Measurements from ENCODE around the gene INTU. TPM values are rescaled to one million over a fixed set of nuclear protein-coding genes. Genes with fewer than 3 reads are reported as not detected.
A peak's percentile ranks its signal among the peaks of the same experiment; 100 is the strongest.

Gene INTU
- total RNA-seq, 2 donors from 2014 or later, result 0.12 to 0.60 TPM

DNA sequence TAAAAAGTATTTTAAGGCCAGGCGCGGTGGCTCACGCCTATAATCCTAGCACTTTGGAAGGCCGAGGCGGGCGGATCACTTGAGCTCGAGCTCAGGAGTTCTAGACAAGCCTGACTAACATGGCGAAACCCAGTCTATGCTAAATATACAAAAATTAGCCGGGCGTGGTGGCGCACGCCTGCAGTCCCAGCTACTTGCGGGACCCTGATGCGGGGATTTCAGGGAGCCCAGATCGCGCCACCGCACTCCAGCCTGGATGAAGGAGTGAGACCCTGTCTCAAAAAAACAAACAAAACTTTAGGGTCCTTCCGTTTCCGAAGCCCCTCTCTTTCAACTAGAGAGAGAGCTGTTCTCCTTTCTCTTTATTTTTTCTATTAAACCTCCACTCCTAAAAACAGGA lies 98.6 kb downstream of the INTU start:
- Mint-ChIP-seq H3K4me1 (ENCODE audit: low read depth) (no peaks in the 10 kb centered on the region), H3K4me3 (no peak overlapping the region), H3K27ac (no peak overlapping the region), H3K9me3 (no peaks in the 10 kb centered on the region), H3K27me3 (ENCODE audit: low read depth) (no peaks in the 10 kb centered on the region), H3K36me3 (ENCODE audit: insufficient read depth in 2 of 2) (no peaks in the 10 kb centered on the region)
- DNase-seq (no peak), ATAC-seq (replicated peaks in 1 of 2) (no peak)

DNA sequence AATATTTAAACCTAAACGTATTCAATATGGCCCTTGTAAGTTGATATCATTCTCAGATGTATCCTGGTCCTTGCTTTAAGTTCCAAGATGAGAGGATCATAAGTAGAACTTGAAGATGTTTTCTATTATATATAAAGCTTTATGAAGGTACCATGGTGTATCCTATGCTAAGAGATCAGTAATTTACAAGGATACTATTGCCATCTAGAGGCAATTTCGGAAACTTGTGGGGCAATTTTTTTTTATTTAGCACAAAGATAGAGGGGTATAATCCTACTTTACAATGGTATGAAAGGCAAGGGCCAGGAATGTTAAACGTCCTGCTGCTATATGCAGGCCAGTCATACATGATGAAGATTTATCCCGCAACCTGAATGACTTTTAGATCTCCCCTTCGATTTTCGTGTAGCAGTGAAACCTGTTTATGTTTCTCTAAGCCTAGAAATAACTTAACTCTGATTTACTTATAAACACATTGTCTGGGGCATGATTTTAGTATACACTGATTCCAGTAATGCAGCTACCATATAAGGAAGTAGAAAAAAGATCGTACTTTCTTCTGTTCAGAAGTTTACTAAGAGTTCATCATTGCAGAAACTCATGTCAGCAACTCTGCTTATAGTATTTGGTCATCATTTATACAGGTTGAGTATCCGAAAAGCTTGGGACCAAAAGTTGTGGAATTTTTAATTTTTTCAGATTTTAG lies 100.0 kb downstream of the INTU start:
- peak; percentile 36 to 41 for ATAC-seq (replicated peaks in 1 of 2)
- no peak overlapping the region for H3K27ac Mint-ChIP-seq
- H3K36me3 Mint-ChIP-seq (ENCODE audit: insufficient read depth in 2 of 2), result no peaks in the 10 kb centered on the region
- DNase-seq, result peak in 1 of 2 donors; percentile 2
- H3K4me3 Mint-ChIP-seq, result no peak overlapping the region
- H3K9me3 Mint-ChIP-seq, result no peaks in the 10 kb centered on the region
- peaks cover 9% of the 10 kb centered on the region for H3K27me3 Mint-ChIP-seq (ENCODE audit: low read depth)
- H3K4me1 Mint-ChIP-seq (ENCODE audit: low read depth), result no peaks in the 10 kb centered on the region

DNA sequence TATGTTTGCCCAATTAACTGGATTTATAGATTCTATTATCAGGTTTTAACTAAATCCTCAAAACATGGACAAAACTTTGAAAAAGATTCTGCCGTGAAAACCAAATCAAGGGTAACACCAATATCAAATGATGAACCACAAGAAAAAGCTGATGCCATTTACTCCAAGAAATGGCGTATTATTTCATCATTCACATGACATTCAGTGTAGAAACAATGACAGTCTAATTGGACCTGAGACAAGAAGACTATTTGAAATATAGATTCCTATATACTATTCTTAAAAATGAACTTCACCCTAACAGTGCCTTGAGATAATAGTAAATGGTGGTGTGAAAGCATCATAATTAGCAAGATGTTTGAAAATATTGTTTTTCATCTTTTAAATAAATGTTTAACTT lies 102.2 kb downstream of the INTU start:
- H3K4me3 Mint-ChIP-seq, result no peak overlapping the region
- DNase-seq, result no peak
- H3K27ac Mint-ChIP-seq, result no peak overlapping the region
- no peak for ATAC-seq (replicated peaks in 1 of 2)
- no peaks in the 10 kb centered on the region for H3K4me1 Mint-ChIP-seq (ENCODE audit: low read depth)
- H3K27me3 Mint-ChIP-seq (ENCODE audit: low read depth), result peaks cover 9% of the 10 kb centered on the region
- no peaks in the 10 kb centered on the region for H3K9me3 Mint-ChIP-seq
- H3K36me3 Mint-ChIP-seq (ENCODE audit: insufficient read depth in 2 of 2), result no peaks in the 10 kb centered on the region

DNA sequence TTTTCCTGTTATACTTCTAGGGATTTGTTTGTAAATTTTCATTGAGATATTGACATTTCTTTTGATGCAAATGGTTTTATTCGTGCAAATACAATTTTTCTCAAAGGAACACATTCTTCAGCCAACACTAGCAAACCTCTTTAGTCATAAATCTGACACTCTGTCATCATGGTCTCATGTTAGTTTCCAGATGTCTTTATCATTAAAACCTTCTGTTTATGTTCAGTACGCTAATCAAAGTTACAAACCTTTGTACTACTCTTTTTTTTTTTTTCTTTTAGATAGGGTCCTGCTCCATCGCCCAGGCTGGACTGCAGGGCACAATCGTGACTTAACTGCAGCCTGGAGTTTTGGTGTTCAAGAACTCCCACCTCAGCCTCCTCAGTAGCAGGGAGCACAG lies 104.5 kb downstream of the INTU start:
- no peaks in the 10 kb centered on the region for H3K4me1 Mint-ChIP-seq (ENCODE audit: low read depth)

DNA sequence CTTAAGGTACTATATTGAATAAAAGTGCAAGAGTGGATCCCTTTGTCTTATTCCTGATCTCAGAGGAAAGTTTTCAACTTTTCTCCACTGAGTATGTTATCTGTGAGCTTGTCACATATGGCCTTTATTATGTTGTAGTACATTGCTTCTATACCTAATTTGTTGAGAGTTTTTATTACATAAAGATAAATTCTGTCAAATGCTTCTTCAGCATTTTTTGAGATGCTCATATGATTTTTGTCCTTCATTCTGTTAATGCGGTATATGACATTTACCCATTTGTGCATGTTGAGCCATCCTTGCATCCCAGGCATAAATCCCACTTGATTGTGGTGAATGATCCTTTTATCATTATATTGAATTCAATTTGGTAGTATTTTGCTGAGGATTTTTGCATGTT lies 108.5 kb downstream of the INTU start:
- Mint-ChIP-seq H3K4me3 (no peak overlapping the region), H3K4me1 (ENCODE audit: low read depth) (no peaks in the 10 kb centered on the region), H3K9me3 (peaks cover 0 to 3% of the 10 kb centered on the region in 2 donors), H3K36me3 (ENCODE audit: insufficient read depth in 2 of 2) (peaks cover 0 to 2% of the 10 kb centered on the region in 2 donors), H3K27me3 (ENCODE audit: low read depth) (peaks cover 23% of the 10 kb centered on the region), H3K27ac (no peak overlapping the region)
- DNase-seq (no peak), ATAC-seq (replicated peaks in 1 of 2) (no peak)

More for the DNA sequence above, 104.5 kb downstream of the INTU start:
- Mint-ChIP-seq H3K4me3 (no peak overlapping the region), H3K27ac (no peak overlapping the region), H3K27me3 (ENCODE audit: low read depth) (peaks cover 10% of the 10 kb centered on the region), H3K36me3 (ENCODE audit: insufficient read depth in 2 of 2) (peaks cover 0 to 1% of the 10 kb centered on the region in 2 donors), H3K9me3 (peaks cover 0 to 2% of the 10 kb centered on the region in 2 donors)
- ATAC-seq (replicated peaks in 1 of 2) (no peak), DNase-seq (no peak)

DNA sequence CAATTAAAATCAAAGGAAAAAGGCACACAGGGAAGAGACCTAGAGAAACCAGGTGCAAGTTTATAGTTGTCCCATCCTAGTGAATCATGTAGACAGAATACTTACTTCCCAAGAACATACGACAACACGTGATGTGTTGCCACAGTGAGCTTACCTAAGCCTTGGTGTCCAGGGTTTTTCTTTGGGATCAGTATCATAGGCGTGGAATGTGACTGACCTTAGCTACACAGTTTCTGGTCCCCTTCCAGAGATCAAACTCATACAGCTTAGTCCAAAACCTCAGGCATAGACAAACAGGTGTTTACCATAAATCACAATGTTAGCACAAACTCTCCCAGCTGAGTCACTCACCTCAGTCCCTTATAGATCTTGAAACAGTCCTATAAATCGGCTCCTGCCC lies 115.1 kb downstream of the INTU start:
- H3K4me1 Mint-ChIP-seq (ENCODE audit: low read depth), result no peaks in the 10 kb centered on the region
- ATAC-seq (replicated peaks in 1 of 2), result no peak
- H3K9me3 Mint-ChIP-seq, result peaks cover 1 to 5% of the 10 kb centered on the region in 2 donors
- H3K27me3 Mint-ChIP-seq (ENCODE audit: low read depth), result peaks cover 7% of the 10 kb centered on the region
- peaks cover 0 to 4% of the 10 kb centered on the region in 2 donors for H3K36me3 Mint-ChIP-seq (ENCODE audit: insufficient read depth in 2 of 2)
- no peak for DNase-seq
- H3K27ac Mint-ChIP-seq, result no peak overlapping the region
- H3K4me3 Mint-ChIP-seq, result no peak overlapping the region

DNA sequence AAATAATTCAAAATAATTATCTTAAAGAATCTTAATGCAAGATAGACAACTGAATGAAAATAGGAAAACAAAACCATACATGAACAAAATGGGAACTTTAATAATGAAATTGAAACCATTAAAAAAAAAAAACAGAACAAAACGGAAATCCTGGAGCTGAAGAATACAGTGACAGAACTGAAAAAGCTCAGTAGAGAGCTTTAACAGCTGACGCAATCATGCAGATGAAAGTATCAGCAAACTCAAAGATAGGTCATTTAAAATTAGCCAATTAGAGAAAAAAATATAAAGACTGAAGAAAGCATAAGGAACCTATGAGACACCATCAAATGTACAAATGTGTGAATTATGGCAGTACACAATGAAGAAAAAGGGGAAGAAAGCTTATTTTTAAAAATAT lies 116.2 kb downstream of the INTU start:
- Mint-ChIP-seq H3K27ac (no peak overlapping the region), H3K4me3 (no peak overlapping the region), H3K36me3 (ENCODE audit: insufficient read depth in 2 of 2) (peaks cover 0 to 4% of the 10 kb centered on the region in 2 donors), H3K27me3 (ENCODE audit: low read depth) (peaks cover 7% of the 10 kb centered on the region), H3K4me1 (ENCODE audit: low read depth) (no peaks in the 10 kb centered on the region), H3K9me3 (peaks cover 1 to 5% of the 10 kb centered on the region in 2 donors)
- ATAC-seq (replicated peaks in 1 of 2), result no peak
- DNase-seq, result no peak

DNA sequence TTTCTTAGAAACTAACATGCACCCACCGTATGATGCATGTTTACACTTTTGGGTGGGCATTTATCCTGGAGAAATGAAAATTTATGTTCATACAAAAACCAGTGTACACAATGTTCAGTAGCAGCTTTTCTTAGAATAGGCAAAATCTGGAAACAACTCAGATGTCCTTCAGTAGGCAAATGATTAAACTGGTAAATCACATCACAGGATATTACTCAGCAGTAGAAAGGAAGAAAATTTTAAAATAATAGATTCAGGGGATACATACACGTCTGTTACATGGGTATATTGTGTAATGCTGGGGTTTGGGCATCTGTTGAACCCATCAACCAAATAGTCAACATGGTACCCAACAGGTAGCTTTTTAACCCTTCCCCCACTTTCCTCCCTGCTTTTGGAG lies 124.1 kb downstream of the INTU start:
- no peak overlapping the region for H3K27ac Mint-ChIP-seq
- no peak overlapping the region for H3K4me3 Mint-ChIP-seq
- peaks cover 2 to 5% of the 10 kb centered on the region in 2 donors for H3K9me3 Mint-ChIP-seq
- no peaks in the 10 kb centered on the region for H3K36me3 Mint-ChIP-seq (ENCODE audit: insufficient read depth in 2 of 2)
- H3K4me1 Mint-ChIP-seq (ENCODE audit: low read depth), result no peaks in the 10 kb centered on the region
- peaks cover 21% of the 10 kb centered on the region for H3K27me3 Mint-ChIP-seq (ENCODE audit: low read depth)
- DNase-seq (no peak), ATAC-seq (replicated peaks in 1 of 2) (no peak)

DNA sequence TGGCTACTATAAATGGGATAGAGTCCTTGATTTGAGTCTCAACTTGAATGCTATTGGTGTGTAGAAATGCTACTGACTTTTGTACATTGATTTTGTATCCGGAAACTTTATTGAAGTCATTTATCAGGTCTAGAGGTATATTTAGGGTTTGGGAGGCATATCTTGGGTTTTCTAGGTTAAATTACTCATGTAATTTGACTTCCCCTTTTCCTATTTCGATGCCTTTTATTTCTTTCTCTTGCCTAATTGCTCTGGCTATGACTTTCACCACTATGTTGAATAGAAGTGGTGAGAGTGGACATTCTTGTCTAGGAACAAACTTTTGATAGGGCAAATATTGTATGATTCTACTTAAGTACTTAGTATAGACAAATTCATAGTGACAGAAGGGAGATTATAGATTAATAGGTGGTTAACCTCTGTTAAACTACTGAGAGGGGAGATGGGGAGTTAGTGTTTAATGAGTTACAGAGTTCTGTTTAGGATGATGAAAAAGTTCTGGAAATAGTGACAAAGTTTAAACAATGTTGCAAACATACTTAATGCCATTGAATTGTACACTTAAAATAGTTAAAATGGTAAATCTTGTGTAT lies 126.6 kb downstream of the INTU start:
- Mint-ChIP-seq H3K27ac (no peak overlapping the region), H3K4me1 (ENCODE audit: low read depth) (no peaks in the 10 kb centered on the region), H3K27me3 (ENCODE audit: low read depth) (peaks cover 21% of the 10 kb centered on the region), H3K4me3 (no peak overlapping the region), H3K36me3 (ENCODE audit: insufficient read depth in 2 of 2) (no peaks in the 10 kb centered on the region), H3K9me3 (peaks cover 2 to 3% of the 10 kb centered on the region in 2 donors)
- ATAC-seq (replicated peaks in 1 of 2) (no peak), DNase-seq (no peak)

DNA sequence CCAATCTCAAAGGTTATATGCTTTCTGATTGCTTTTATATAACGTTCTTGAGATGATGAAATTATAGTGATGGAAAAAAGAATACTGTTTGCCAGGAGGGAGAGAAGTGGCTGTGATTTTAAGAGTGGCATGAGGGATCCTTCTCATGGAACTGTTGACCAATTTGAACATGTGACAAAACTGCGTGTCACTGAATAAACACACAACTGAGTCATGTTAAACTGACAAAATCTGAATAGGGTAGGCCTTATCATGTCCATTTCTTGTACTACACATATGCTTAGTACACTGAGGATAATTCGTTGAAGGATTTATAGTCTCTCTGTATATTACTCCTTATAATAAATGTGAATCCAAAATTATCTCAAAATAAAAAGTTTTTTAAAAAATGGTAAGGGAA lies 127.1 kb downstream of the INTU start:
- peaks cover 2 to 3% of the 10 kb centered on the region in 2 donors for H3K9me3 Mint-ChIP-seq
- H3K27ac Mint-ChIP-seq, result no peak overlapping the region
- H3K4me3 Mint-ChIP-seq, result no peak overlapping the region
- no peaks in the 10 kb centered on the region for H3K36me3 Mint-ChIP-seq (ENCODE audit: insufficient read depth in 2 of 2)
- no peak for DNase-seq
- no peaks in the 10 kb centered on the region for H3K4me1 Mint-ChIP-seq (ENCODE audit: low read depth)
- ATAC-seq (replicated peaks in 1 of 2), result no peak
- peaks cover 21% of the 10 kb centered on the region for H3K27me3 Mint-ChIP-seq (ENCODE audit: low read depth)

DNA sequence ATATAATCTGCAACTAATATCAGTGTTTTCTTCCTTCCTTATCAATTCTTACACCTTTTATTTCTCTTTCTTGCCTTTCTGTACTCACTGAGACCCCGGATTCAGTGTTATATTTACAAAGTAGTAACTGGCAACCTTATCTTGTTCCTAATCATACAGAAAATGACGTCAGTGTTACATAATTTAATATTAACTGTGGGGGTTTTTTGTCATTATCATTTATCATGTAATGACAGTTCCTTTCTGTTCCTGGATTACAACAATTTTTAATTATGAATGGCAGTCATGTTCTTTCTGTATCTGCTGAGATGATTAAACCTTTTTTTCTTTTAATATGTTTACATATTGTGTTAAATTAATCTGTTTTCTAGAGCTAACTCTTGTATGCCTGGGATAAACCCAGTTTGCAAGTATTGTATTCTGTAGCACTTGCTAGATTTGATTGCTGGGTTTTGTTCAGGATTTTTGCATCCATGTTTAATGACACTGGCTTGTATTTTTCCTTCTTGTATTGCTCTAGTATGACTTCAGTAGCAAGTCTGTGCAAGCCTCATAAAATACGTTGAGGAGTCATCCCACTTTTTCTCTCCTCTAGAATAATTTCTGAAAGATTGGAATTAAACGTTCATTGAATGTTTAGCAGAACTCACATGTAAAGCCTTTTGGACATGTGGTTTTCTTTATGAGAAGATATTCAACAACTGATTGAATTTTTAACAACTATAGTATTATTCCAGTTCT lies 138.9 kb downstream of the INTU start:
- Mint-ChIP-seq H3K4me1 (ENCODE audit: low read depth) (no peaks in the 10 kb centered on the region), H3K9me3 (no peaks in the 10 kb centered on the region), H3K27me3 (ENCODE audit: low read depth) (peaks cover 39% of the 10 kb centered on the region), H3K4me3 (no peak overlapping the region), H3K36me3 (ENCODE audit: insufficient read depth in 2 of 2) (no peaks in the 10 kb centered on the region), H3K27ac (no peak overlapping the region)
- ATAC-seq (replicated peaks in 1 of 2) (no peak), DNase-seq (no peak)

DNA sequence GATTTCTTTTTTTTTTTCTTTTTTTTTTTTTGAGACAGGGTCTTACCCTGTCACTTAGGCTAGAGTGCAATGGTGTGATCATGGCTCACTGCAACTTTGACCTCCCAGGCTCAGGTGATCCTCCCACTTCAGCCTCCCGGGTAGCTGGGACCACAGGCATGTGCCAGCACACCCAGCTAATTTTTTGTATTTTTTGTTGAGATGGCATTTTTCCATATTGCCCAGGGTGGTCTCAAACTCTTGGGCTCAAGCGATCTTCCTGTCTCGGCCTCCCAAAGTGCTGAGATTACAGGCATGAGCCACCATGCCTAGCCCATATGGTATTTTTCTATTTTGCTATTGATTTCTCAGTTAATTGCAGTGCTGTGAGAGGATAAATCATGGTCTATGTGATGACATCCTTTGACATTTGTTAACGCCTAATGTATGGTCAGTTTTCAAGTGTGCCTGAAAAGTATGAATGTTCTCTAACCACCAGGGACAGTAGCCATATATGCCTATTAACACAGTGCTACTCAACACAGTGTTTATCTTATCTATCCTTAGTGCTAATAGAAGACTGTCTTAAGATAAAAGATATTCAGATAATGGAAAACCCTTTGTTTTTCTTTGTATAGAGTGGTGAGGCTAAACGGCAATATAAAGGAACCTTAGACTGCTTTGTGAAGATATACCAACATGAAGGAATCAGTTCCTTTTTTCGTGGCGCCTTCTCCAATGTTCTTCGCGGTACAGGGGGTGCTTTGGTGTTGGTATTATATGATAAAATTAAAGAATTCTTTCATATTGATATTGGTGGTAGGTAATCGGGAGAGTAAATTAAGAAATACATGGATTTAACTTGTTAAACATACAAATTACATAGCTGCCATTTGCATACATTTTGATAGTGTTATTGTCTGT lies 140.3 kb downstream of the INTU start:
- Mint-ChIP-seq H3K4me3 (no peak overlapping the region), H3K27ac (no peak overlapping the region), H3K27me3 (ENCODE audit: low read depth) (peaks cover 43% of the 10 kb centered on the region), H3K9me3 (no peaks in the 10 kb centered on the region), H3K4me1 (ENCODE audit: low read depth) (no peaks in the 10 kb centered on the region), H3K36me3 (ENCODE audit: insufficient read depth in 2 of 2) (no peaks in the 10 kb centered on the region)
- DNase-seq, result no peak
- ATAC-seq (replicated peaks in 1 of 2), result no peak

DNA sequence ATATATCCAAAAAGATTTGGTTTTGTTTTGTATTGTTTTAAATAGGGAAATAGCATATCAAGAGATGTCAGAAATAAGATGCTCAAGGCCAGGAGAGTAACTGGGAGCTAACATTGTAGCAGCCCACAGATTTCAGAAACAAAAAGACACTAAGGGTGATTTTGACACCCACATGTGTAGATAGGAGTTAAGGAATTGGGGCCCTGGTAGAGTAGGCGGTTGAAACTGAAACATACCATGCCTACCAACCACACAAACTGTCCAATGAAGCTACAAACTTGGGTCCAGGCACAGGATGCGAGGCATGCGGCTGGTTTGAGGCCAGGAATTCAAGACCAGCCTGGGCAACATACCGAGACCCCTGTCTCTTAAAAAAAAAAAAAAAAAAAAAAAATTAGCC lies 143.1 kb downstream of the INTU start:
- no peak for DNase-seq
- Mint-ChIP-seq H3K9me3 (no peaks in the 10 kb centered on the region), H3K36me3 (ENCODE audit: insufficient read depth in 2 of 2) (no peaks in the 10 kb centered on the region), H3K4me3 (no peak overlapping the region), H3K27me3 (ENCODE audit: low read depth) (peaks cover 66% of the 10 kb centered on the region), H3K4me1 (ENCODE audit: low read depth) (peaks cover 1% of the 10 kb centered on the region), H3K27ac (no peak overlapping the region)
- ATAC-seq (replicated peaks in 1 of 2), result no peak

Measured in activated T-cell treated with anti-CD3 and anti-CD28 coated beads, Interleukin-2, amount 50 U/mL, for 72 hours (primary cell).